ENCODE results near the gene PCCA.
"Not testable (repeated sequence)": the region's sequence is repeated elsewhere in the genome, so short reads cannot be mapped to it uniquely, and the experiment has no call there.

The PCCA gene

GRCh38 chr13:100274942-100275506 is 186.1 kb downstream of the PCCA start:
- Histone ChIP-seq H3K9me3 (ENCODE audit: control insufficient read depth, low read length) (no peaks in the 10 kb centered on the region), H3K4me1 (ENCODE audit: control insufficient read depth, insufficient read depth, low read length) (no peaks in the 10 kb centered on the region), H3K27me3 (ENCODE audit: control insufficient read depth, insufficient read depth, low read length) (no peaks in the 10 kb centered on the region), H3K9ac (ENCODE audit: low read length) (no peak overlapping the region), H3K4me3 (ENCODE audit: low read length) (no peak overlapping the region), H3K36me3 (ENCODE audit: control insufficient read depth, insufficient read depth, low read length) (no peaks in the 10 kb centered on the region)

- Histone ChIP-seq H3K4me1 (ENCODE audit: control insufficient read depth, insufficient read depth, low read length) (no peaks in the 10 kb centered on the region), H3K27me3 (ENCODE audit: control insufficient read depth, insufficient read depth, low read length) (no peaks in the 10 kb centered on the region), H3K9ac (ENCODE audit: low read length) (no peak overlapping the region), H3K4me3 (ENCODE audit: low read length) (no peak overlapping the region), H3K36me3 (ENCODE audit: control insufficient read depth, insufficient read depth, low read length) (no peaks in the 10 kb centered on the region), H3K9me3 (ENCODE audit: control insufficient read depth, low read length) (no peaks in the 10 kb centered on the region)
Observed at GRCh38 chr13:100275746-100276145, 186.9 kb downstream of the PCCA start.

- no peaks in the 10 kb centered on the region for H3K9me3 ChIP-seq (ENCODE audit: control insufficient read depth, low read length)
- no peak overlapping the region for H3K4me3 ChIP-seq (ENCODE audit: low read length)
- no peaks in the 10 kb centered on the region for H3K27me3 ChIP-seq (ENCODE audit: control insufficient read depth, insufficient read depth, low read length)
- H3K36me3 ChIP-seq (ENCODE audit: control insufficient read depth, insufficient read depth, low read length) = no peaks in the 10 kb centered on the region
- H3K4me1 ChIP-seq (ENCODE audit: control insufficient read depth, insufficient read depth, low read length) = no peaks in the 10 kb centered on the region
- no peak overlapping the region for H3K9ac ChIP-seq (ENCODE audit: low read length)
Observed at GRCh38 chr13:100280681-100281080, 191.8 kb downstream of the PCCA start.

GRCh38 chr13:100282306-100282705 is 193.4 kb downstream of the PCCA start:
- H3K9me3 ChIP-seq (ENCODE audit: control insufficient read depth, low read length); H3K4me3 ChIP-seq (ENCODE audit: low read length); H3K9ac ChIP-seq (ENCODE audit: low read length); H3K27me3 ChIP-seq (ENCODE audit: control insufficient read depth, insufficient read depth, low read length); H3K4me1 ChIP-seq (ENCODE audit: control insufficient read depth, insufficient read depth, low read length); H3K36me3 ChIP-seq (ENCODE audit: control insufficient read depth, insufficient read depth, low read length): not testable (repeated sequence)

- Histone ChIP-seq H3K4me1 (ENCODE audit: control insufficient read depth, insufficient read depth, low read length) (no peaks in the 10 kb centered on the region), H3K27me3 (ENCODE audit: control insufficient read depth, insufficient read depth, low read length) (no peaks in the 10 kb centered on the region), H3K9me3 (ENCODE audit: control insufficient read depth, low read length) (no peaks in the 10 kb centered on the region), H3K9ac (ENCODE audit: low read length) (no peak overlapping the region), H3K36me3 (ENCODE audit: control insufficient read depth, insufficient read depth, low read length) (no peaks in the 10 kb centered on the region), H3K4me3 (ENCODE audit: low read length) (no peak overlapping the region)
Observed at GRCh38 chr13:100290165-100290801, 201.4 kb downstream of the PCCA start.

GRCh38 chr13:100291624-100292023 is 202.7 kb downstream of the PCCA start:
- H3K4me3 ChIP-seq (ENCODE audit: low read length) = no peak overlapping the region
- no peaks in the 10 kb centered on the region for H3K36me3 ChIP-seq (ENCODE audit: control insufficient read depth, insufficient read depth, low read length)
- no peaks in the 10 kb centered on the region for H3K4me1 ChIP-seq (ENCODE audit: control insufficient read depth, insufficient read depth, low read length)
- H3K9me3 ChIP-seq (ENCODE audit: control insufficient read depth, low read length) = no peaks in the 10 kb centered on the region
- H3K9ac ChIP-seq (ENCODE audit: low read length) = no peak overlapping the region
- no peaks in the 10 kb centered on the region for H3K27me3 ChIP-seq (ENCODE audit: control insufficient read depth, insufficient read depth, low read length)

- no peaks in the 10 kb centered on the region for H3K9me3 ChIP-seq (ENCODE audit: control insufficient read depth, low read length)
- H3K27me3 ChIP-seq (ENCODE audit: control insufficient read depth, insufficient read depth, low read length) = no peaks in the 10 kb centered on the region
- no peaks in the 10 kb centered on the region for H3K36me3 ChIP-seq (ENCODE audit: control insufficient read depth, insufficient read depth, low read length)
- H3K4me3 ChIP-seq (ENCODE audit: low read length) = no peak overlapping the region
- H3K4me1 ChIP-seq (ENCODE audit: control insufficient read depth, insufficient read depth, low read length) = no peaks in the 10 kb centered on the region
- no peak overlapping the region for H3K9ac ChIP-seq (ENCODE audit: low read length)
Observed at GRCh38 chr13:100297413-100297812, 208.5 kb downstream of the PCCA start.

- Histone ChIP-seq H3K9me3 (ENCODE audit: control insufficient read depth, low read length) (no peaks in the 10 kb centered on the region), H3K4me1 (ENCODE audit: control insufficient read depth, insufficient read depth, low read length) (no peaks in the 10 kb centered on the region), H3K27me3 (ENCODE audit: control insufficient read depth, insufficient read depth, low read length) (no peaks in the 10 kb centered on the region)
Observed at GRCh38 chr13:100298116-100298681, 209.3 kb downstream of the PCCA start.

GRCh38 chr13:100298691-100299090 is 209.8 kb downstream of the PCCA start:
- Histone ChIP-seq H3K27me3 (ENCODE audit: control insufficient read depth, insufficient read depth, low read length) (no peaks in the 10 kb centered on the region), H3K9ac (ENCODE audit: low read length) (no peak overlapping the region), H3K4me3 (ENCODE audit: low read length) (no peak overlapping the region), H3K36me3 (ENCODE audit: control insufficient read depth, insufficient read depth, low read length) (no peaks in the 10 kb centered on the region), H3K9me3 (ENCODE audit: control insufficient read depth, low read length) (no peaks in the 10 kb centered on the region), H3K4me1 (ENCODE audit: control insufficient read depth, insufficient read depth, low read length) (no peaks in the 10 kb centered on the region)

More at GRCh38 chr13:100298116-100298681, 209.3 kb downstream of the PCCA start:
- Histone ChIP-seq H3K9ac (ENCODE audit: low read length) (no peak overlapping the region), H3K36me3 (ENCODE audit: control insufficient read depth, insufficient read depth, low read length) (no peaks in the 10 kb centered on the region), H3K4me3 (ENCODE audit: low read length) (no peak overlapping the region)

- no peaks in the 10 kb centered on the region for H3K27me3 ChIP-seq (ENCODE audit: control insufficient read depth, insufficient read depth, low read length)
- no peak overlapping the region for H3K4me3 ChIP-seq (ENCODE audit: low read length)
- no peaks in the 10 kb centered on the region for H3K36me3 ChIP-seq (ENCODE audit: control insufficient read depth, insufficient read depth, low read length)
- no peaks in the 10 kb centered on the region for H3K4me1 ChIP-seq (ENCODE audit: control insufficient read depth, insufficient read depth, low read length)
- no peaks in the 10 kb centered on the region for H3K9me3 ChIP-seq (ENCODE audit: control insufficient read depth, low read length)
- no peak overlapping the region for H3K9ac ChIP-seq (ENCODE audit: low read length)
Observed at GRCh38 chr13:100300243-100300642, 211.3 kb downstream of the PCCA start.

GRCh38 chr13:100300708-100301107 is 211.8 kb downstream of the PCCA start:
- Histone ChIP-seq H3K9me3 (ENCODE audit: control insufficient read depth, low read length) (no peaks in the 10 kb centered on the region), H3K9ac (ENCODE audit: low read length) (no peak overlapping the region), H3K4me3 (ENCODE audit: low read length) (no peak overlapping the region), H3K4me1 (ENCODE audit: control insufficient read depth, insufficient read depth, low read length) (no peaks in the 10 kb centered on the region), H3K36me3 (ENCODE audit: control insufficient read depth, insufficient read depth, low read length) (no peaks in the 10 kb centered on the region), H3K27me3 (ENCODE audit: control insufficient read depth, insufficient read depth, low read length) (no peaks in the 10 kb centered on the region)

- no peaks in the 10 kb centered on the region for H3K9me3 ChIP-seq (ENCODE audit: control insufficient read depth, low read length)
- no peaks in the 10 kb centered on the region for H3K27me3 ChIP-seq (ENCODE audit: control insufficient read depth, insufficient read depth, low read length)
- H3K4me1 ChIP-seq (ENCODE audit: control insufficient read depth, insufficient read depth, low read length) = no peaks in the 10 kb centered on the region
- no peak overlapping the region for H3K4me3 ChIP-seq (ENCODE audit: low read length)
- no peaks in the 10 kb centered on the region for H3K36me3 ChIP-seq (ENCODE audit: control insufficient read depth, insufficient read depth, low read length)
- no peak overlapping the region for H3K9ac ChIP-seq (ENCODE audit: low read length)
Observed at GRCh38 chr13:100301418-100301817, 212.5 kb downstream of the PCCA start.
